ENCODE measurements around the gene PGAP6.
"Not testable (repeated sequence)": the region's sequence is repeated elsewhere in the genome, so short reads cannot be mapped to it uniquely, and the experiment has no call there.

The PGAP6 gene

GRCh38 chr16:392450-393030, 10.8 kb upstream of the PGAP6 start:
- H3K27ac ChIP-seq, result peak overlapping the region; percentile 25
- H3K36me3 ChIP-seq, result no peaks in the 10 kb centered on the region
- H3K9me3 ChIP-seq, result no peaks in the 10 kb centered on the region

GRCh38 chr16:391885-392335, 10.1 kb upstream of the PGAP6 start:
- Histone ChIP-seq H3K4me1 (ENCODE audit: control insufficient read depth in 1 of 2, insufficient read depth in 1 of 2, low read depth in 1 of 2, low read length in 1 of 2) (peaks cover 6 to 7% of the 10 kb centered on the region in 2 experiments), H3K9me3 (no peaks in the 10 kb centered on the region), H3K27ac (no peak overlapping the region), H3K36me3 (no peaks in the 10 kb centered on the region), H3K4me3 (ENCODE audit: low read depth in 1 of 2, low read length in 1 of 2) (no peak overlapping the region), H3K27me3 (peaks cover 12% of the 10 kb centered on the region)
- TF ChIP-seq CTCF (IDR thresholded peaks at IDR 0.05), result peak; percentile 65

More at GRCh38 chr16:392450-393030, 10.8 kb upstream of the PGAP6 start:
- no peak overlapping the region for H3K4me3 ChIP-seq (ENCODE audit: low read depth in 1 of 2, low read length in 1 of 2)
- TF ChIP-seq CTCF (IDR thresholded peaks at IDR 0.05), result no peak
- peaks cover 12% of the 10 kb centered on the region for H3K27me3 ChIP-seq
- peaks cover 6 to 7% of the 10 kb centered on the region in 2 experiments for H3K4me1 ChIP-seq (ENCODE audit: control insufficient read depth in 1 of 2, insufficient read depth in 1 of 2, low read depth in 1 of 2, low read length in 1 of 2)

DNA sequence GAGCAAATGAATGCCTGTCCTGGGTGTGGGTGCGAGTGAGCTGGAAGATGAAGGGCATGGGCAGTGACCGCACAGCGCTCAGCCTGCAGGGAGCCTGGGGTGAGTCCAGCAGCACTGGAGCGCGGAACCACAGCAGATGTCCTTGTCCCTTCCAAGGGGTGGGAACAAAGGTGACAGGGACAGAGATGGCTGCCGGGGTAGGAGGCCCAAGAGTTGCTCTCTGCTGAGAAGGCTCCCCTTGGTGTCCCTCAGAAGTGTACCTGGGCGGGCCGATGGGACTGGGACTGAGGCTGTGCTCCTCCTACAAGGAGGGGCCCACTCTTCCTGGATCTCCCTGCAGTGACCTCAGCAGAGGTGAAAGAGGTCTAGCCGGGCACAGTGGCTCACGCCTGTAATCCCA, 7.6 kb upstream of the PGAP6 start:
- H3K9me3 ChIP-seq, result no peaks in the 10 kb centered on the region
- H3K27me3 ChIP-seq, result no peaks in the 10 kb centered on the region
- peaks cover 9 to 14% of the 10 kb centered on the region in 2 experiments for H3K4me1 ChIP-seq (ENCODE audit: control insufficient read depth in 1 of 2, insufficient read depth in 1 of 2, low read depth in 1 of 2, low read length in 1 of 2)
- no peak overlapping the region for H3K4me3 ChIP-seq (ENCODE audit: low read depth in 1 of 2, low read length in 1 of 2)
- TF ChIP-seq CTCF (IDR thresholded peaks at IDR 0.05), result no peak
- no peaks in the 10 kb centered on the region for H3K36me3 ChIP-seq
- H3K27ac ChIP-seq, result no peak overlapping the region

GRCh38 chr16:387761-388666, 6.2 kb upstream of the PGAP6 start:
- H3K4me1 ChIP-seq (ENCODE audit: control insufficient read depth in 1 of 2, insufficient read depth in 1 of 2, low read depth in 1 of 2, low read length in 1 of 2), result peaks cover 22 to 27% of the 10 kb centered on the region in 2 experiments
- H3K27me3 ChIP-seq; H3K9me3 ChIP-seq; H3K27ac ChIP-seq; H3K36me3 ChIP-seq; H3K4me3 ChIP-seq (ENCODE audit: low read depth in 1 of 2, low read length in 1 of 2): not testable (repeated sequence)

- H3K27ac ChIP-seq, result no peak overlapping the region
- no peaks in the 10 kb centered on the region for H3K27me3 ChIP-seq
- no peaks in the 10 kb centered on the region for H3K9me3 ChIP-seq
- no peaks in the 10 kb centered on the region for H3K36me3 ChIP-seq
- H3K4me3 ChIP-seq (ENCODE audit: low read depth in 1 of 2, low read length in 1 of 2), result no peak overlapping the region
- H3K4me1 ChIP-seq (ENCODE audit: control insufficient read depth in 1 of 2, insufficient read depth in 1 of 2, low read depth in 1 of 2, low read length in 1 of 2), result peaks cover 32 to 36% of the 10 kb centered on the region in 2 experiments
- no peak for TF ChIP-seq CTCF (IDR thresholded peaks at IDR 0.05)
Observed at GRCh38 chr16:386641-387156, 4.9 kb upstream of the PGAP6 start.

Measured in neutrophil (primary cell).